Right lobe of liver (tissue), 6 donors: Measurements from ENCODE around the gene AGRN. TPM values are rescaled to one million over a fixed set of nuclear protein-coding genes. Genes with fewer than 3 reads are reported as not detected.
A peak's percentile ranks its signal among the peaks of the same experiment; 100 is the strongest.

Source experiments
- ATAC-seq, 4 donors: fragments of 200-7000 bp; cut with Tn5 transposase; one replicate each; pipeline ENCODE4 v1.9.1; 2020; ENCODE audit warnings: mild to moderate bottlenecking in 4 of 4, moderate library complexity in 4 of 4
- DNase-seq, 3 donors: peaks; one replicate each; pipeline ENCODE4 v3.0.0-alpha.2; 2020
- H3K27ac ChIP-seq, 3 donors: fragments of 200-600 bp; one replicate each; pipeline ENCODE4 v1.8.0; 2022
- H3K27me3 ChIP-seq, 2 donors: fragments of 200-600 bp; one replicate each; pipeline ENCODE4 v1.8.0; 2022
- H3K36me3 ChIP-seq, 4 donors: fragments of 200-600 bp; sonication (generic) in 1 of 4; one replicate each; pipeline versions ENCODE4 v1.5.1 to v1.8.0; 2017 to 2022; ENCODE audit warnings: control low read depth in 1 of 4
- H3K4me1 ChIP-seq, 4 donors: fragments of 200-600 bp; sonication (generic) in 1 of 4; one replicate each; pipeline versions ENCODE4 v1.5.1 to v1.8.0; 2017 to 2022; ENCODE audit warnings: control low read depth in 1 of 4
- H3K4me3 ChIP-seq, 3 donors: fragments of 200-600 bp; one replicate each; pipeline ENCODE4 v1.8.0; 2022
- H3K9me3 ChIP-seq, 4 donors: fragments of 200-600 bp; sonication (generic) in 1 of 4; one replicate each; pipeline versions ENCODE4 v1.5.1 to v1.8.0; 2017 to 2022; ENCODE audit warnings: control low read depth in 1 of 4
- CTCF ChIP-seq, 4 donors: fragments of 200-600 bp in 3 of 4; fragments of 450-650 bp in 1 of 4; IDR thresholded peaks; one replicate each; pipeline versions ENCODE4 v1.5.1 to v1.8.0; 2016 to 2022; ENCODE audit warnings: antibody characterized with exemption in 4 of 4, mild to moderate bottlenecking in 2 of 4
- POLR2A ChIP-seq: fragments of 450-650 bp; IDR thresholded peaks from one replicate; pipeline ENCODE4 v1.6.1; 2017; ENCODE audit warnings: antibody characterized with exemption, mild to moderate bottlenecking
- WGBS: methylation state at CpG from one replicate; pipeline ENCODE4 v1.1.6; 2018; ENCODE audit warnings: low coverage, low lambda C conversion rate; ENCODE audit not compliant: insufficient coverage; ENCODE audit errors: missing lambda C conversion rate; 5-methylcytosine and 5-hydroxymethylcytosine counted together
- intact Hi-C, 2 donors: fragments of 100-400 bp; cut with DNase I; formaldehyde crosslinking; loops; one replicate each; pipeline versions ENCODE4 v1.11.2 to v1.14.1; 2022
- total RNA-seq, 6 experiments: library from RNA; depleted of rRNA in 2 of 6; stranded (reverse); fragments of >200 nt in 2 of 6; fragmentation: NEBNext Ultra II Directional in 3 of 6; extraction: Animal tissue kit (Norgen Biotek cat#: 25700) in 3 of 6; gene quantifications; one replicate each; pipeline versions ENCODE4 v1.1.0 to v1.2.4, GENCODE V29; 2016 to 2023
- donor health status: DM: no; HTN: yes; CAD: no.
- donor health status: DM: no; HTN: no; CAD: no.
- donor health status: DM: no; HTN: no; CAD: no.
- donor health status: DM: no; HTN: yes; CAD: no.
- donor health status: DM: no; HTN: yes; CAD: no.

Gene AGRN
- total RNA-seq, 6 experiments from 2014 or later = 14.2 to 44.5 (median 35.2) TPM

- intact Hi-C loops = loop anchor here in 1 of 2 donors (10.0 kb wide), 1 partner anchor 83 kb away; no protein-coding TSS in a partner anchor
- DNase-seq (peak in 1 of 3 donors; percentile 22), ATAC-seq (no peak)
- Histone ChIP-seq H3K27me3 (no peaks in the 10 kb centered on the region), H3K4me3 (no peak overlapping the region), H3K4me1 (no peaks in the 10 kb centered on the region), H3K27ac (no peak overlapping the region), H3K36me3 (no peaks in the 10 kb centered on the region), H3K9me3 (no peaks in the 10 kb centered on the region)
- 31% methylated on average over 3 of the region's 21 CpGs for WGBS
- no peak for TF ChIP-seq CTCF (IDR thresholded peaks at IDR 0.05)
Measured at GRCh38 chr1:981491-981954, 38.4 kb upstream of the AGRN start.

GRCh38 chr1:981955-982558 lies 37.9 kb upstream of the AGRN start, which contains the start of gene PERM1:
PERM1 (minus strand) TSS chr1:982093; CDS start chr1:981029, 1,064 bp downstream.
- no peak for TF ChIP-seq CTCF (IDR thresholded peaks at IDR 0.05)
- no peak for TF ChIP-seq POLR2A
- ATAC-seq = no peak
- DNase-seq = peak in 1 of 3 donors; percentile 23
- no peaks in the 10 kb centered on the region for H3K9me3 ChIP-seq
- H3K27me3 ChIP-seq = no peaks in the 10 kb centered on the region
- H3K4me1 ChIP-seq = no peaks in the 10 kb centered on the region
- H3K4me3 ChIP-seq = no peak within 1 kb of the TSS
- no CpG with 5 or more reads among the region's 28 CpGs for WGBS
- no peak within 1 kb of the TSS for H3K27ac ChIP-seq
- intact Hi-C loops = loop anchor here (2.0 to 10.0 kb wide), 2 partner anchors 83 kb away; no protein-coding TSS in a partner anchor
- no peaks in the 10 kb centered on the region for H3K36me3 ChIP-seq

- H3K4me3 ChIP-seq = no peak overlapping the region
- no peaks in the 10 kb centered on the region for H3K36me3 ChIP-seq
- no peaks in the 10 kb centered on the region for H3K27me3 ChIP-seq
- H3K9me3 ChIP-seq = no peaks in the 10 kb centered on the region
- 62% methylated on average over 20 of the region's 43 CpGs for WGBS
- H3K27ac ChIP-seq = no peak overlapping the region
- TF ChIP-seq CTCF (IDR thresholded peaks at IDR 0.05) = no peak
- no peak for TF ChIP-seq POLR2A
- ATAC-seq (no peak), DNase-seq (peak in 1 of 3 donors; percentile 20)
- intact Hi-C loops = loop anchor here (2.0 to 10.0 kb wide), 2 partner anchors 82 kb away; no protein-coding TSS in a partner anchor
- H3K4me1 ChIP-seq = no peaks in the 10 kb centered on the region
Measured at GRCh38 chr1:982765-983436, 37.0 kb upstream of the AGRN start.

- Histone ChIP-seq H3K9me3 (no peaks in the 10 kb centered on the region), H3K27me3 (no peaks in the 10 kb centered on the region), H3K27ac (no peak overlapping the region), H3K4me1 (no peaks in the 10 kb centered on the region), H3K4me3 (no peak overlapping the region), H3K36me3 (no peaks in the 10 kb centered on the region)
- intact Hi-C loops = loop anchor here (2.0 to 10.0 kb wide), 2 partner anchors 81 kb away; no protein-coding TSS in a partner anchor
- WGBS = 11% methylated on average over 16 of the region's 29 CpGs
- ATAC-seq (peak; percentile 70 to 83 (median 78)), DNase-seq (peak in 1 of 3 donors; percentile 54)
- TF ChIP-seq CTCF (IDR thresholded peaks at IDR 0.05) (peak; percentile 50 to 97 (median 88)), POLR2A (no peak)
Measured at GRCh38 chr1:983798-984475, 36.0 kb upstream of the AGRN start.
